GM18907 (cell line): ENCODE results near the gene KLHL3.
"Not testable (repeated sequence)": the region's sequence is repeated elsewhere in the genome, so short reads cannot be mapped to it uniquely, and the experiment has no call there.

Source experiments
- ATAC-seq: cut with Tn5 transposase; IDR thresholded peaks from one replicate; pipeline ENCODE4 v1.9.1; 2021; ENCODE audit warnings: mild to moderate bottlenecking, moderate library complexity; ENCODE audit not compliant: unreplicated experiment

KLHL3 gene

DNA sequence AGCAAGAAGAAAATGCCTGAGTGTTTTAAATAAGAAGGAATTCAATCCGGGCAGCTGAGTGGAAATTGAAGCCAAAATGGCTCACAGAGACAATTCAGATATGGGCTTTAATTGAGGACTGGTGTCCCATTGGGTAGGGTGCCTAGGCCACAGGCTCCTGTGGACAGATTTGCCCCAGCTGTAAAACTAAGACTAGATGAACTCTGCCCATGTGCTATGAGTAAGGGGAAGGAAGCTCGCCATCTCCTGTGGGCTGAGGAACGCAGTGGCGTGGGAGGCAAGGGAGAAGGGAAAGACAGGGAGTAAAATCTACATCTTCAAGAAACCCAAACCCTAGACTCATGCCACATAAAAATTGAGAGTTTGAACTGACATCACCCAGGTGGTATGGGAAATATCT lies 66.1 kb downstream of the KLHL3 start:
- no peak for ATAC-seq

DNA sequence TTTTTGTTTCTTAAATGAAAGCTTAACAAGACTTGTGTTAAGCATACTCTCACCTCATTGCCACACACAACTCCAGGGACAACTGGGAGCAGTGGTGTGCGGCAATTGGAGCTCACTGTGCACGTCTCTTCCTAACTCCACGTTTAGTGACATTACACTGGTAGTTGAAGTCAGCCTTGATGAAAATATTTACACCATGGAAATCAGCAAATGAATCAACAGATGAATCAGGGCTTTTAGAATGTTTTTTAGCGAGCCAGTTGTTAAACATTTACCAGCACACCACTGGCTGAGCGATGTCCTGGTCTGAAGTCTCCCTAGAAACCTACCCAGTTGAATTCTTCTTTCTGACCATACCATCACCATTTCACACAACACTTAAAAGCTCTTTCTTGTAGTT lies 67.3 kb downstream of the KLHL3 start:
- ATAC-seq = no peak

DNA sequence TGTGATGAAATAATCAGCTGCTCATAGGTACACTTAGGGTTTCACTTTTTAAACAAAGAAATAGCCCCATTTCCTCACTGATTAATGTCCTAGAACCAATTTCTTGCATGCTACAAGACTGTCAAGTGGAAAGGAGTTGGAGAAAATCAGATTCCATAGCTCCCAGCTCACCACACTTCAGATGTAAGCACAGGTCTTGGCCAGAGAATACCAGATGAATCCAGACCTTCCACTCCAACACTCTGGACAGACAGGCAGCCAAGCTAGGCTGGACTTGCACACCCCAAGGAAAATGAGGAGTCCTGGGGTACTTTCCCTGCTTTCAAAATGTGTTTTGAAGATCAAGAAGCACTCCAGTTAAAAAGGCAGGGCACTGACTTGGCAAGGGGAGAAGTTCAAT lies 68.5 kb downstream of the KLHL3 start:
- ATAC-seq = no peak

DNA sequence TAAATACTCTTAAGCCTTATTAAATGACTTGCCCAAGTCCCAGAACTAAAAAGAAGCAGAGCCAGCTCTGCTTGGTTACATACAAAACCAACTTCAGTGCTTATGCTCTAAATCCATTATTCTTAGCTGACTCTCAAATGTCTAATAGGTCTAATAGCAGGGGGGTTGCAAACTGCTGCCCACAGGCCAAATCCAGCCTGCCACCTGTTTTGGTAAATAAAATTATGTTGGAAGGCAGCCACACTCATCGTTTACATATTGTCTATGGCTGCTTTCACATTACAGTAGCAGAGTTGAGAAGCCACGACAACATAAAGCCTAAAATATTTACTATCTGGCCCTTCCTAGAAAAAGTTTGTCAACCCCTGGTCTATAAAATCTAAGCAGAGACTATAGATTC lies 69.0 kb downstream of the KLHL3 start:
- no peak for ATAC-seq

DNA sequence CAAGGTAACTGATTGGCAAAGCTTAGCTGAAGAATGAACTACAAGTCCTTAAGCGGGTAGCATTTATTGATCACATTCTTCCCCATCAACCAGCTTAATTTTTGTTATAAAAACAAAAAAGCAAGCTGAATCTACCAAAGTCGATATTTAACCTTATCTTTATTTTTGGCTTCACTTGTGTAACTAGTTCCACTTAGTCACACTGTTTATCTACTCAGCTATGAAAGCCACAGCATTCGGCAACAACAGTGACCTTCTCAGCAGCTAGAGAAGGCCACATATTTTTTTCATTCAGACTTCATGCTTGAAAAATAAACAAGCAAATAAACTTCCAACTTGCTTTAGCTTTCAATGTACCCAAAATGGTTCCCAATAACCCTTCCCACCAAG lies 69.4 kb downstream of the KLHL3 start:
- peak; percentile 34 for ATAC-seq

DNA sequence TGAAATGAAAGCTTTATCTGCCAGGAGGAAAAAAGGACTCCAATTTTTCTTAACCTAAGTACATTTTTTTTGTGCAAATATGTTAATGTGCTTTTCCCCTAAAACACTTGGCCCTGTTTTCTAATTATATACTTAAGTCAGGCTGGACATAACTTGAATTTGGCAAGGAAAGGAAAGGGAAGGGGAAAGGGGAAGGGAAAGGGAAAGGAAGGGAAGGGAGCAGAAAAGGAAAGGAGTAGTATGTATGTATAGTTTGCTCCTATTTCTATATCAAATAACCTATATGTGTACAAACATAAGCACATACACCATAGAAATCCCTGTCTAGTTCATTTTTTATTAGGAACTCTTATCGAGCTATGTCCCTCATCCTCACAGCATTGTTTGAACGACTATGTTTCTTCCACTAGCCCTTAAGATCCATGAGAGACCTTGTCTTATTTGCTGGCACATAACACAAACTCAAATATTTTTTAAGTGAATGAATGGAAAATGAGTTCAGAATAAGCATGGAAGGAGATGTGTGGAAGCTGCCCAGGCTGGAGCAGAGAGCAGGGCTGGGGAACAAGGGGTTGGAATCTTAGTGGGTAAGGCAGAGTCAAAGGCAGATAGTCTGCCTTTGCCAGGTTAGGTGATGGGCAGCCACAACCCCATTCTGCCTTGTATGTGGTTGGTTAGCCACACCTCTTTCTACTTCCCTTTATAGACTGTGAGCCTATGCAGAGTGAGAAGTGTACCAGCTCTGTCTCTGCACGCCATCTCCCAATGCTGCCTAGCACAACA lies 70.0 kb downstream of the KLHL3 start:
- peak; percentile 100 for ATAC-seq

DNA sequence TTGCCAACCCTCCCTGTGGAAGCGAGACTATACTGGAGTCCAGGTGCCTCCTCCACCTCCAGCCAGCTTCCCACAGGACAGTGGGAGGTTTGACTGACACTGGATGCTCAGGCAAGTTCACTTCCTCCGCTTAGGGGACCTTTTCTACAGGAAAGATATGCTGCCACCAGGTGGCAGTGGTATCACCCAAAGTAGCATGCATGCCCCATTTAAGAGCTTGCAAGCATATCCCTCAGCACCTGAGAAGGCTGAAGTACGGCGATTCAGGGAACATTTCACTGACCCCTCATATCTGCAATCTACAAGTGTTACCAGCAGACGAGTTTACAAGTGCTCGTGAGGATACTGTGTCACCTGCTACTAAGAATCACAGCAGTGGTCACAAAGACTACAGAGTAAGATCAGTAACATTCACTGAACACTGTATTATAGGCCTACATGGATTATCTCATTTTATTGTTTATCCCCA lies 75.5 kb downstream of the KLHL3 start:
- ATAC-seq = peak; percentile 86

DNA sequence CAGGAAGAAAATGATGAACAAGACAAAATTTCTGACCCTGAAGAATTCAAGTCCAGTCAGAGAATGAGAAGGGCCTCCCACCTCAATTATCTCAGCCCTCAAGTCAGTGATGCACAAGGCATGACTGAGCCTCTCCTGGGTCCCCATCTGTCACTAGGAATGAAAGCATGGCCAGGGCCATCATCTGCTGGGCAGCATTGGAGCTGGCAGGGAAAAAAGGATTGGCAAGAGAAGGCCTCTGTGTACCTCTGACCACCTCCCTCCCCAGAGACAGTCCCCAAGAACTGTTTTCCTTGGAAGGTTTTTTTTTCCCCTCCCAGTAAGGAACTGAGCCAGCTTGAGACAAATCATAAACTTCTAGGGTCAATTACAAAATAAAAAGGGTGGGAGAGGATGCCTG lies 76.7 kb downstream of the KLHL3 start:
- ATAC-seq = no peak

DNA sequence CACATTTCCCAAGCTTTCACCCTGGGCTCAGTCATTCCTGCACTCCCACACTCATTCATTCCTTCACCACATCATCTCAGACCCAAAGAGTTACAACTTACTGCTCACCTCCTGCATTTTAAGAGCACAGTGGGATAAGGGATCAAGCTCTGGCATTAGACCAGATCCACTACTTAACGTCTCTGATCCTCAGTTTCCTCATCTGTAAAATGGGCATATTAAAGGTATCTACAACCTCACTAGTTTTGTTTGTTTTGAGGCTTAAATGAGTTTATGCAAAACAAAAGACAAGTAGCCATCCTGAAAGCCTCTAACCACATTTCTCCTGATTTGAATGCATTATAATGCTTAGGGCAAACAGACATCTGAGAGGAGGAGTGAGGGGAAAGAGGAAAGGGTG lies 77.6 kb downstream of the KLHL3 start:
- no peak for ATAC-seq

DNA sequence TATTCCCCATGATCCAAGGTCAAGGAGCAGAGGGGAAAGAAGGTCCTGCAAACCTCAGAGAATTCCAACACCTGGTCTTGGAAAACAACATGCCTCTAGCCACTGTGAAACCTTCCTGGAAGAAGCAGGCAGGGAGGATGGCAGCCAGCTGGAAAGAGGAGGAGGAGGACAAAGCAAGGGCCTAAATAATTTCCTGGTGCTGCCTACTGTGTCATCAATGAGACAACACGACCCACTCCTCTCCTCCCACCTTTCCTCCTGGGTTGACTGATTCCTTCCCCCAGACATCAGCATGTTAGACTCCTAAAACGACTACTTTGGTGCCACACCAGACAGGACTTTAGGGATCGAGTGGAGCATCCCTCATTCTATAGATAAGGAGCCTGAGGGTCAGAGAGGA lies 78.8 kb downstream of the KLHL3 start:
- ATAC-seq = no peak

DNA sequence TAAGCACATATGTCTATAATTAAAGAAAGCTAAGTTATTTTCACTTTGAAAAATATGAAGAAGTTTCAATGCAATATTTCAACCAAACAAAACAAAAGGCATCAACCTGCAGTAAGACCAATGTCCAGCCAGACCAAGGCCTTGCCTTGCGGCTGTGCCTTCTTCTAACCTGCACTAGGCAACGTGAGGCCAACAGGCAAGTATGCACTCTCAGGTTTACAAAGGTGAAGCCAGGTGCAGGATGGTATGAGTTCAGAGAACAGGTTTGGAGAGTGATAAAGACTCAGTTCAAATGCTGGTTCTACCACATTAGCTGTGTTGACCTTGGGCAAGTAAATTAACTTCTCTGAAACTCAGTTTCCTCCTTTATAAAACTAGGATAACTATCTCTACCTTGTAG lies 79.3 kb downstream of the KLHL3 start:
- no peak for ATAC-seq

DNA sequence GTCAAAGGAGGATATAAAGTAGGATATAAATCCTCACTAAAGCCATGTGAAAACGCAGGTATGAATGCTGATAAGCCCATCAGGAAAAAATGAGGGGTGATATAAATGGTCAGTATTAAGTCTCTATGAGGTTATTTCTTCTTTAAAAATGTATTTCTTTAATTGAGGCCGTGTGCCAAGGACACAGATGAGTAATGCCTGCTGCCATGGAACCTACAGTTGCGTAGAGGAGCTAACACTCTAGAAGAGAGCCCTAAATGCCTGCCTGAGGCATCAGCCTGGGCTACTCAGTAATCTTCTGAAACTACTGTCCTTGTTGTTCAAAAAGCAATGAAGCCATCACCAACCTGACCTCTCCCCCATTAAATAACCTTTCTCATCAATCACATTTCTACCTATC lies 84.9 kb downstream of the KLHL3 start:
- no peak for ATAC-seq

DNA sequence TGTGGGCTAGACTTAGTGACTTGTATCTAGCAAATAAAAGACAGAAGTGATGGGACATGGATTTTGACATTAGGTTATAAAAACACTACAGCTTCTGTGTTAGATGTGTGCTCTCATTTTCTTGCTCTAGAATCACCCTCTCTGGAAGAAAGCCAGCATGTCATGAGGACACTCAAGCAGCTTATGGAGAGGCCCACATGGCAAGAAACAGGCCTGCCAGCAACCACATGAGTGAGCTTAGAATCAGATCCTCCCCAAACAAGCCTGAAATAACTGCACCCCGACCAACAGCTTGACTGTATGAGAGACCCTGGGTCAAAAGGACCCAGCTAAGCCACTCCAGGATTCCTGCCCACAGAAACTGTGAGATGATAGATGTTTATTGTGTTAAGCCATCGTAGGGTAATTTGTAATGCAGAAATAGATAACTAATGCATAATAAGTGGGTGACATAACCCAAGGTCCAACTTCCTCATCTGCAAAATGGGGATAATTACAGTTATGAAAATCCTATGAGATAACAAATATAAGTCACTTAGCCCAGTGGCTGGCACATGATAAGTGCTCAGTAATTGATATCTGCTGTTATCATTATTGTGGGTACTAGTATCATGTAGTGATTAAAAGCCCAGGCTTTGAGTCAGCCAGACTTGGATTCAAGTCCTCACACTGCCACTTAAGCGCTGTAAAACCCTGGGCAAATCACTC lies 86.5 kb downstream of the KLHL3 start:
- ATAC-seq = no peak

DNA sequence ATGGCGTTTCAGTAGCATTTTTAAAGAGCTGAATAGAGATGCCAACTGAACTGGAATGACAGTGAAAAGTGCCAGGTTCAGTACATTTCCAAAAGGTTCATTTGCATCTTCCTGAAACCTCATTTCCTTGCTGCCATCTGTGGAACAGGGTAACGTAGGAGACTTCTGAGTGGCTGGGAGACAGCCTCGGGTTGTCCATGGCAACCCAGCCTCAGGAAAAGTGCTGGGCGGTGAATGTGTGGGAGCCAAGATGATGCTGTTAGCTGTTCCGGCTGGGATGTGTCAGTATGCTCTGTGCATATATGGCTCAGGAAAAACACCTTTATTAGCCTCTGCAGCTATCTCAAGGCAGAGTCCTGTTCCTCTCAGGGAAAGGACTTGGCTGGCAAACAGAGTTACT lies 87.5 kb downstream of the KLHL3 start:
- ATAC-seq = no peak

DNA sequence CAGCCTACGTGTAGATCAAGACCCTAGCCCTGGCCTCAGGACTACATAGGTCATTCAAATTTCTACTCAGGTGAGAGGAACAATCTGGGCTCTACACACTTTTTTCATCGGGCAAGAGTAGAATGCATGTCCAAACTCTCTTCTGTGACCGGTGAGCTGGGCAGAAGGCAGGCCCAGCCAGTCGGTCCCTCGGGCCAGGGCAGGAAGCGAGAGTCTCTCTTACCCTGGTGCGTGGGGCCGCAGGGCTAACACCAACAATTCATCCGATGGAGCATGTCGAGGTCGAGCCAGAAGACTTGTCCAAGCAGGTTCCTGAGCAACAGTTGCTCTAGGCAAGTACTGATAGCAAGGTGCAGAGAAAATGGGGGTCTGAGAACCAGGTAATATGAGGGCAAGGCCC lies 88.5 kb downstream of the KLHL3 start:
- no peak for ATAC-seq

DNA sequence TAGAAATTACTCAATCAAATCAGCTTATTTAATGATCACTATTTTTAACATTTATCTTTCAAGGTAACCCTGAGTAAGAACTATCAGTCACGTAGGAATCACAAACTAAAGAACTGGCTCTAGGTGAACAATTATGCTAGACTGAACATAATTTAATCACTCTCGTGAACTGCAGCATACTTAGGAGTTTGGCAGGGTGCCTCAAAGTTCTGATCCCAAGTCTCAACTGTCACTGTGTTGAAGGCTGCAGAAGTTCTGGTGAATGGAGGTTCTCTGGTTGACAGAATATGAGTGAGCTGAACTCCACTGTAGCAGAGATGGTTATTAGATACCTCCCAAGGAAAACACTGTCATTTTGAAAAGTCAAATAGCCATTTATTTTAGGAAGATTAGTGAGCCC lies 89.1 kb downstream of the KLHL3 start:
- ATAC-seq = no peak

DNA sequence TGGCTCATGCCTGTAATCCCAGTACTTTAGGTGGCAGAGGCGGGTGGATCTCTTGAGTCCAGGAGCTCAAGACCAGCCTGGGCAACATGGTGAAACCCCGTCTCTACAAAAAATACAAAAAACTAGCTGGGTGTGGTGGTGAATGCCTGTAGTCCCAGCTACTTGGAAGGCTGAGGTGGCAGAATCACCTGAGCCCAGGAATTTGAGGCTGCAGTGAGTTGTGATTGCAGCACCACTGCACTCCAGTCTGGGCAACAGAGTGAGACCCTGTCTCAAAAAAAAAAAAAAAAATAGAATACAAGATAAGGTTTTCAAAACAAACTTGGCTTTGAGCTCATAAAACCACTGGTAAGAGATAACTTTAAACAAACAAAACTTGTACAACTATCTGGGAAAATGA lies 92.8 kb downstream of the KLHL3 start:
- not testable (repeated sequence) for ATAC-seq

DNA sequence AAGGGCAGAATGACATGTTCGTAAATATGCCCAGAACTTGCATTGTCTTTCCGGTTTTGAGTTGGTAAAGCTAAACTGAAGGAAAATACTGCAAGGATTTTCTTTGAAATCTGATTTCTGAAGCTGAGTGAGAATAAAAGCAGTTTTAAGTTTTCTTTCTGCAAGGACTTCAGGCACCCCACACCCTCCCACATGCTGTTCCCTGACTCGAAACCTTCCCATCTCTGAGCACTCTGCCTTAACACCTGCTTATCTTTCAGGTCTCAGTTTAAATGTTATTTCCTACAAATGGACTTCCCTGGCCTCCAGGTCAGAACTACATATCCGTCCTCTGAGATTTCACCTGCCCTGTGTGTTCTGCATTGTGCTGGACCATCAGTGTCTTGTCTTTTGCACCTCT lies 93.8 kb downstream of the KLHL3 start:
- no peak for ATAC-seq

DNA sequence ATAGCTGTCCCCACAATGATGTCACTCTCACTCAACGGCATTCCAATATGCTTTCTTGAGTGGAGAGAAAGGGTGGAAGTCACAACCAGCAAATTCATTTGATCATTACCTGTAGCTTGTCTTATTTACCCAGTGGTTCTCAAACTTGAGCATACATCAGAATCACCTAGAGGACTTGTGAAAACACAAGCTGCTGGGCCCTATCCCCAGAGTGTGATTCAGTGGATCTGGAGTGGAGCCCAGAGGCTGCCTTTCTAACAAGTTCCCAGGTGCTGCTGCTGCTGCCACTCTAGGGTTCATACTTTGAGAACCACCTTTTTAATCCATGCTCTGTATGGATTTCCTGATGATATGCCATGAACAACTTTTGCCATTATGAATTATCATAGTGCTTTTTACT lies 94.7 kb downstream of the KLHL3 start:
- no peak for ATAC-seq

DNA sequence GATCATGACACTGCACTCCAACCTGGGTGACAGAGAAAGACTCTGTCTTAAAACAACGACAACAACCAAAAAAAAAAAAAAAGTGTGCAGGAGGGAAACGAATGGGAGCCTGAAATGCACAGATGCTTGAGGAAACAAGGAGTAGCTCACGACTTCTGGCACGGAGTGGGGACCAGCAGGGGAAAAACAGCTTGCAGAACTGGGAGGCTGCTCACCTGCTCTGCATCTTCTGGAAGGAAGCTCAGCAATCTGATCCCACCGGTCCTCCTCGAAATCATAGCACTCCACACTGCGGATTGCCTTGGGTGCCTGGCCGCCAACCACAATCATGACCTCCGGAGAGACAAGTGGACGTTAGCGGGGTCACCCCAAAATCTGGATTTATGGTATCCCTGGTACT lies 96.2 kb downstream of the KLHL3 start:
- no peak for ATAC-seq

DNA sequence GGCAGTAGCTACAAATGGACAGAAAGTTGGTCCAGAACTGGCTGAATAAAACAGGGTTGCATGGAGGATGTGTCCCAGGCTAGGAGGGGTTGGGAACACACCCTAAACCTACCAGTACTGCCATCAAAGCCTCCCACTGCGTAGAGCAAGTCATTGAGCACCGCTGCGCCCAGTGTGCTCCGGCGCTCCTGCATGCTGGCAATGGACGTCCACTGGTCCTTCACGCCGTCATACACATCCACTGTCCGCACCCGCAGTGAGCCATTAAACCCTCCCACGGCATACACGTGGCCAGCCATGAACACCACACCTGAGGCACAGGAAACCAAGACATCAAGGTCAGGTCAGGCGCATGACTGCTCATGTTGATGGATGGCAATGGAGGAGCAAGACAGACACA lies 97.0 kb downstream of the KLHL3 start:
- no peak for ATAC-seq

DNA sequence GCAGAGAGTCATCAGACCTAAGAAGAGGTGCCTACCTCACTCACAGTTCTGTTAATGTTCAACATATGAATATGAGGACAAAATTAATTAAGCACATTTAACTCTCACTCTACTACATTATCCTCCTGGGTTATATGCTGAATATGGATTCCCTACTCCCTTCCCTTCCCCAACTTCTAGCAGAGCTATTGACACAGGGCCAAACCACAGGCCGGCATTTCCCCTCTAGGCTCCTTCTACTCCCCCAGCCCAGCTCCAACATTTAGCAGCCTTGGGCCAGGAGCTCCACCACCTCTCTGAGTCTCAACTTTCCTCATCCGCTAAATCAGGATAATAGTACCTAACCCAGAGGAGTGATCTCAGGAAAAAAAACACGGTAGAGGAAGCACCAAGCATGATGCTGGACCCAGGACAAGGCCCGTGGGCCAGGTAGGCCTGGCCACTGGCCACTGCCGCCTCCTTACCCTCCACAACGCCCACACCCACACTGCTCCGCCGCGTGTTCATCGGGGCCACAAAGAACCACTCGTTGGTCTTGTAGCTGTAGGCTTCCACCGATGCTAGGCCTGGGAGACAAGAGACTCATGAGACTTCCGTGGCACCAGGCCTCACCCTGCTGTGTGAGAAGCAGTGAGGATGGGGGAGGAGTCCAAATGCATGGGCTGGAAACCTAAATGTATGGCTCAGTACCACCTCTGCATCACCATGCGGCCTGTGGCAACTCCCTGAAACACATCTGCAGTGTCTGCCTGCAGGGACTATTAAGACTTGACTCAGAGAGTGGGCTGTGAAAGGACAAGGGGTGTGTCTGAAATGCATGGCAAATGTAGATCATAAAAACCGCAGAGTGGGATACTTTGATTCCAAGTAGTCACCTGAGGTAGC lies 98.8 kb downstream of the KLHL3 start:
- no peak for ATAC-seq
